GM19467 (cell line): ENCODE measurements around the gene RNF34.

Source experiments
- ATAC-seq: cut with Tn5 transposase; IDR thresholded peaks from one replicate; pipeline ENCODE4 v1.9.1; 2021; ENCODE audit warnings: mild to moderate bottlenecking, moderate library complexity; ENCODE audit not compliant: unreplicated experiment

RNF34 gene

DNA sequence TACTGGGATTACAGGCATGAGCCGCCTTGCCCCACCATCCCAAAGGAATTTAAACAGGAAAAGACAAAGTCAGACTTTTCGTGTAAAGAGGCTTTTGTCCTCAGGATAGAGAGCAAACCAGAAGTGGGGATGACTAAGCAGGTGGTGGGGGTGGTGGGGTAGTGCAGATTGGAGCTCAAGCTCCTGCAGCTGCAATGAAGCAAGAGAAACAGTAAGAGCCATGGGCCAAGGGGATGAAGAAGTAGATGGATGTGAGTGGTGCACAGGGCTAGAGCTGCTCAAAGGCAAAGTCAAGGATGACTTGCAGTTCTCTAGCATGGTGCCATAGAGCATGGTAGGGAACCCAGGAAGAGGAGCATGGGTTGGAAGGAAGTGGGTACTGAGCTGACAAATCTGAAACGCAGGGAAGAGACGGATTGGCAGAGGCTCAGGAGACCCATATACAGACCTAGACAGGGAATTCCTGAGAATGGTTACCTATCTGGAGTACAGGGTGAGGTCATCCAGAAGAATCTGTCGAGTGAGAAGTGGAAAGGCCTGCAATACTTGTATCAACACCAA lies 11.4 kb upstream of the RNF34 start:
- ATAC-seq: no peak

GRCh38 chr12:121390856-121391255 lies 9.1 kb upstream of the RNF34 start:
- ATAC-seq: no peak

DNA sequence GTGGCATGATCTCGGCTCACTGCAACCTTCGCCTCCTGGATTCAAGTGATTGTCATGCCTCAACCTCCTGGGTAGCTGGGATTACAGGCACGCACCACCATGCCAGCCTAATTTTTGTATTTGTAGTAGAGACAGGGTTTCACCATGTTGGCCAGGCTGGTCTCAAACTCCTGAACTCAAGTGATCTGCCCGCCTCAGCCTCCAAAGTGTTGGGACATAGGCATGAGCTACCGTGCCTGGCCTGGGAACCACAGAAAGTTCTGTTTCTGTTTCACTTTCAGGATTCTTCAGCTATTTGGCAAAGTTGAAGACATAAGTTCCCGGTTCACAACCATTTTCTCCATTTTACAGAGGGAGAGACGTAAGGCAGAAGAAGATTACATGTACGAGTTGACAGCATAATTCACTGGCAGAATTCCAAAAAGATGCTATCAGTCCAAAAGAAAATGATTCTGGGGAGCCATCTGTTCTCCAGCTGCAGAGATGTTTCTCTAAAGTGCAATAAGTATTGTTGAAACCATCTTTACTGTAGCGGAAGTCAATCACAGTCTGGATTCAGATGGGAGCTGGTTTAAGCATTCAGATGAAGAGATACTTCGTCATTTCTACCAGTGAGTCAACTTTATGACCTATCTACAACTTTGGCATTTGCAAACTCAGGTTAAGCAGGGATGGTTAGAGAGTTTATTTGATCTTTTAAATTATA lies 8.1 kb upstream of the RNF34 start:
- ATAC-seq: no peak

GRCh38 chr12:121392325-121392716 lies 7.6 kb upstream of the RNF34 start:
- no peak for ATAC-seq

DNA sequence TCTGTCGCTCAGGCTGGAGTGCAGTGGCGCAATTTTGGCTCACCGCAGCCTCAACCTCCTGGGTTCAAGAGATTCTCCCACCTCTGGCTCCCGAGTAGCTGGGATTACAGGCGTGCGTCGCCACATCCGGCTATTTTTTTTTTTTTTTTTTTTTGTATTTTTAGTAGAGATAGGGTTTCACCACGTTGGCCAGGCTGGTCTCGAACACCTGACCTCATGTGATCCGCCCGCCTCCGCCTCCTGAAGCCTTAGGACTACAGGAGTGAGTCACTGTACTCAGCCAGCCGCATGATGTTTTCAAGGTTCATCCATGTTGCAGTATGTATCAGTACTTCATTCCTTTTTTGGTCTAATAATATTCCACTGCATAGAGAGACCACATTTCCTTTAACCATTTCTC lies 2.4 kb upstream of the RNF34 start:
- ATAC-seq: no peak

- ATAC-seq: no peak
Observed at GRCh38 chr12:121398355-121398754, 1.6 kb upstream of the RNF34 start.

DNA sequence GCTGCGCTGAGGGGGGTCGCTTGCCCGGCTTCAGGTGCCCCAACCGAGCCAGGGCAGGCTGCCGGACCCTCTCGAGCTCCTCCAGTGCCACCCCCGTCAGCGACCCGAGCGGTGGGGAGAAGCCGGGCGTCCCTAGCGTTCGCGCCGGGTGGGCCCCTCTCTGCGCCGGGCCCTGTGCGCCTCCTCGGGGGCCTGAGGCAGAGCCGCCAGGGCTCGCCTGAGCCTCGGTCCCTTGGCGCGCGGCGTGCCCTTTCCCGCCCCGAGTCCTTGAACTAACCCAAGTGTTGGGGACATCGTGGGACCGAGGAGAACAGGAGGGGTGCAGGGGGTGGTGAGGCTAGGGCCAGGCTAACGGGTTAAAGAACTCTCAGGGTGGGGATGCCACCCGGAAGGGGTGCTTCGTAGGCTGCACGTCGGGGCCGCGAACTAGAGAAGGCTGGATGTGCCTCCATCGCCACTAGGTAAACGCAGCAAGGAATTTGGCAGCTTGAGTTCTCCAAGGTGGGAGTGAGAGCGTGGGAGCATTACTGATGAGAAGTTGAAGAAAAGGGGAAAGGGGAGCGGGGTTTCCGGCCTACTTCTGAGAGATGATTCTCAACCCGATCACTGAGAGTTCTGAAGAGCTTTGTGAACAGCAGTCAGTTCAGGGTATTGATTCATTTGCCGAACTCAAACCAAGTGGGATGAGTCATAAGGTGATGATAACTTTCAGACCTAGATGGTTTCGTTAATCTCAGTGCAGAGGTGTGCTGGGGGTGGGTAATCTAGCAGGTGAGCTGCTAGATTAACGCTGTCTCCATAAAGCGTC lies 618 bp downstream of the RNF34 start:
- ATAC-seq: peak; percentile 23

GRCh38 chr12:121403721-121404120 lies 3.8 kb downstream of the RNF34 start:
- ATAC-seq: no peak

- ATAC-seq: no peak
Observed at GRCh38 chr12:121404734-121405133, 4.8 kb downstream of the RNF34 start.

DNA sequence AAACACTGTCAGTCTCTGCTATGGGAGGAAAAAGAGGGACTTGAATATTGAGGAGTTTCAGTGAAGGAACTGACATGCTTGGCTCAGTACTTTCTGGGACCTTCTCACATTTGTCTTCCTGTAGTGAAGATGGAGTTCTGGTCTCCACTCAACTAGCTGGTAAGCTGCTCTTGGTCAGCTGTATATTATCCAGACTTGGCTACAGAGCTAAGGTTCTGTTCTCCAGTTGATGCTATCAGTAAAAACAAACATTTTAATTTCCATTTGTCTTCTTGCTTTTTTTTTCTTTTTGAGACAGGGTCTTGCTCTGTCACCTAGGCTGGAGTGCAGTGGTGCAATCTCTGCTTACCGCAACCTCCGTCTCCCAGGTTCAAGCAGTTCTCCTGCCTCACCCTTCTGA lies 5.3 kb downstream of the RNF34 start:
- no peak for ATAC-seq

DNA sequence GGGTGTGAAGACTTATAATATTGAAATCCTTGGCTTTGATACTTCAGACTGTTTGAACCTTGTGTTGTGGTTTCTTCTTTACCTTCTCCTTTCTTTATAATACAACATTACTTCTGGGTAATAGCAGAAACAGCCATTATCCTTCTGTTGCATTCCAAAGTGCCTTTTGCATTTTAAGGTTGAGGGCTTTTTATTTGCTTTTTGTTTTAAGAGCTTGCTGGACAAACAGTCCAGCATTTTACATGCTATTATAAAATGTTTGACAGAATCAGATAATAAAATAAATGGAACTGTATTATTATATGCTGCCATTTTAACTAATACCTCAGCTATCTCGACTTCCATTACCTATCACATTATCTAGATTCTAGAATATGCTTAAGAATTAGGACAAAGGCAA lies 14.0 kb downstream of the RNF34 start:
- ATAC-seq: no peak

DNA sequence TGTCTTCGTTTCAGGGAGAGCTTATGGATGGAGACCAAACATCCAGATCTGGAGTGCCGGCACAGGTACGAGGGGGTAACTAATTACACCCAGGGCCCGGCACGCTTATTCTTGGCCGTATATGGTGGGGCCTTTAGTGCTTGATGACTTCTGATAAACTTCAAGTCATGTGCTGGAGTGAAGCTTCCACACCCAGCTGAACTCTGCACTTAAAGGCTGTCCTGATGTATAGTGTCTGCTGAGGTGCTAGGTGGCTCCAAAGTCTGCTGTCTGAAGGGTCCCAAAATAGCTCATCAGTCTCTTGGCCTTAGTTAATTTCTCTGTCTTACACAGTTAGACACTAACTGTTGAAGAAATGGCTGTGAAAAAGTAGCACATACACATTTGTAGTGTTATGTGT lies 17.9 kb downstream of the RNF34 start:
- ATAC-seq: no peak

DNA sequence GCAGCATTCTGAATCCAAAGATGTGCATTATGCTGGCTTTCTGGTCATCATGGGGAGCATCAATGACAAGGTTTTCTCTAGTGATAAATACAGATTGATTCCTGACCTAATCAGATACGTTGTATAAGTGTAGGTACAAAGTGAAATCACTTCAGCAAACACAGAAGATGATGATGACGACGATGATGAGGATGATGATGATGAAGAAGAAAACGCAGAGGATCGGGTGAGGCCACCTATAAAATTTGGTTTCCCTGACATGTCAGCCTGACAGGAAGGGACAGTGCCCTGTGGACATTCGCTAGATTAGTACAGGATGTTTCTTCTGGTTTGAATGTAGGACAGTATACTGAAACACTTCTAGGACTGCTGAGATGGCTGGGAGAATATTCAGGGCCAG lies 20.2 kb downstream of the RNF34 start:
- ATAC-seq: no peak

DNA sequence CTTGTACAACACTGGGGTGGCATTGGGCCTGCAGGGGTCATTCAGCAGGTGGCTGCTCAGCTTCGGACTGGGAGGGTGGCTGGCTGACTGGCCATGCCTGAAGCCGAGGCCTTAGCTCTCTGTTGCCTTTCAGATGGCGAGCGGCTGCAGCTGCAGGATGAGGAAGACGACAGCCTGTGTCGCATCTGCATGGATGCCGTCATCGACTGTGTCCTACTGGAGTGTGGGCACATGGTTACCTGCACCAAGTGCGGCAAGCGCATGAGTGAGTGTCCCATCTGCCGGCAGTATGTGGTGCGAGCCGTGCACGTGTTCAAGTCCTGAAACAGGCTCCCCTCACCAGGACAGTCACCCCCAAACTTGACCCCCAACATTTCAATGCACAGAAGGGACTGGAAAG lies 23.3 kb downstream of the RNF34 start:
- no peak for ATAC-seq

GRCh38 chr12:121423682-121424623 lies 24.0 kb downstream of the RNF34 start:
- ATAC-seq: no peak

DNA sequence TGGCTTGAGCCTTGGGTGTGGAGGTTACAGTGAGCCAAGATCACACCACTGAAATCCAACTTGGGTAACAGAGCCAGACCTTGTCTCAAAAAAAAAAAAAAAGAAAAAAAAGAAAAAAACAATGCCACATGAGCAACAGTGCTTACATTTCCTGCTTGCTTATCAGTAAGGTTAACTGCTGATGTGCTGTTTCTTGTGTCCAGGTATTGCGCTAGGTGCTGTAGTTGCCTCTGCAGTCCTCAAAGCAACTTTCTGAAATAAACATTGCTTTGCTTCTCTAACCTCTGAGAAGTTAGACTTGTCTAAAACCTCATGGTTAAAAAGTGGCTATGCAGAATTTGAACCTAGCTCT lies 24.7 kb downstream of the RNF34 start:
- ATAC-seq: no peak

GRCh38 chr12:121427556-121428050 lies 27.7 kb downstream of the RNF34 start:
- no peak for ATAC-seq

DNA sequence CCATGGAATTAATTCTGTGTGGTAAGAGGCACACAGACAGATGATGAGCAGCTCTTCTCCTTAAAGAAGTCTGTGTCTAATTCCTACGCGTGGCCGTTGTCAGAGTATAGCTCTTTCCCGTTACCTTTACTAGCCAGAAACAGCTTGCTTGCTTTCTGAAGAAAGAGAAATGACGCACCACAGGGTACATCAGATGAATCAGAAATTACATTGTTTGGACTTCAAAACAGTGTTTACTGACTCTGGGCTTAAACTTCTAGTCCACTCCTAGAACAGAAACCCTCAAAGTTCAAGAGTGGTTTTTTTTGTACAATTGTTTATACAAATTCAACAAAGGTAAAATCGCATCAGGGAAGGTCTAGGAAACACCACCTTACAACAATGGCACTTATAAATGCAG lies 29.0 kb downstream of the RNF34 start:
- ATAC-seq: no peak

DNA sequence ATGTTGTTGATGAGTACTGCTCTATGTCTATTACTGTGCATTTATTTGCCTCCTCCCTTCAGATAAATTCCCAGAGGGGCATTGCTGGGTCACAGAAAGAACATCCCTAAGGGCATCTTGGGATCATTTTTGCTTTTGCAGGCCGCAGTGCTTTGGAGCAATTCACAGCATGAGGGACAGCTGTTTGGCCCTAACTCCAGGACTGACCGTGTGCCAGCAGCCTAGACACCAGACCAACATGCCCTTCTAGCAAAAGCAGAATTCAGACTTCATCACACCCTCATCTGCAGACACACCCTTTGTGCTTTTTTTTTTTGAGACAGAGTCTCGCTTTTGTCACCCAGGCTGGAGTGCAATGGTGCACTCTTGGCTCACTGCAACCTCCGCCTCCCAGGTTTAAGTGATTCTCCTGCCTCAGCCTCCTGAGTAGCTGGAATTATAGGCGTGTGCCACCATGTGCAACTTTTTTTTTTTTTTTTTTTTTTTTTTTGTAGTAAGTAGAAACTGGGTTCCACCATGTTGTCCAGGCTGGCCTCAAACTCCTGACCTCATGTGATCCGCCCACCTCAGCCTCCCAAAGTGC lies 31.0 kb downstream of the RNF34 start:
- no peak for ATAC-seq

DNA sequence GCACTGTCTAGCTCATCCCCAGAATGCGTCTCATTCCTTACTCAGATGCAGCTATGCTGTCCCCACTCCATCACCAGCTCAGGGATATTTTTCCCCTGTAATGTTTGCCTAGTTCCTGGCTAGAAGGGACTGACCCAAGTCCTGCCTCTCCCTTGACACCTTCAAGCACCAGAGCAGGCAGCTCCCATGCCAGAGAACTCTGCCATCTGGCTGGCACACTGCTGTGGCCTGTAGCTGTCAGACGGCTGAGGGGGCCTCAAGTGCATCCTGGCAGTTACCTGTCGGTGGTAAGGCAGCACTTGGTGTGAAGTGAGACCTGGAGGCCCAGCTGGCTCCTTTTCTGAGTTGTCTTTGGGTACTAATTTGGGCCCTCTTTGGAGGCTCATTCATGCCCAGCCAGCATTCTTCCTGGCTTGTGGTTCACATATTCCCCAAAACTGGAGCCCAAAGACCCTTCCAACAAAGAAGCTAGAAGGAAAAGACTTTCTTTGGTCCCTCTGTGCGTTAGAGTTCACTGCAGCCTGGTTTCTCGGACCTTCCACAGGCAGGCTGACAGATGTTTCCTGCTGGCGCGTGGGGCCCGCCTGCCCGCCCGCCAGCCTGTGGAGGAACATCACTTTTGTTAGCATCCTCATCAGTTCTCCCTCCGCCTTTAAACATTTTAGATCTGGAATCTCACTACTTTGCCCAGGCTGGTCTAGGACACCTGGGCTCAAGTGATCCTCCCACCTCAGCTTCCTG lies 33.0 kb downstream of the RNF34 start:
- ATAC-seq: no peak
